Vagina (tissue), 2 donors: ENCODE results near the gene DNASE1L2.

Source experiments
- CTCF ChIP-seq, 3 experiments: fragments of 450-650 bp in 2 of 3; fragments of 200-600 bp in 1 of 3; sonication (generic) in 1 of 3; IDR thresholded peaks; one replicate each; pipeline ENCODE4 v1.5.1; 2017 to 2019; ENCODE audit warnings: antibody characterized with exemption in 3 of 3, mild to moderate bottlenecking in 2 of 3, moderate library complexity in 2 of 3
- POLR2A ChIP-seq, 2 donors: fragments of 450-650 bp; IDR thresholded peaks; one replicate each; pipeline ENCODE4 v1.6.1; 2017; ENCODE audit warnings: antibody characterized with exemption in 2 of 2, mild to moderate bottlenecking in 2 of 2, moderate library complexity in 2 of 2

DNA sequence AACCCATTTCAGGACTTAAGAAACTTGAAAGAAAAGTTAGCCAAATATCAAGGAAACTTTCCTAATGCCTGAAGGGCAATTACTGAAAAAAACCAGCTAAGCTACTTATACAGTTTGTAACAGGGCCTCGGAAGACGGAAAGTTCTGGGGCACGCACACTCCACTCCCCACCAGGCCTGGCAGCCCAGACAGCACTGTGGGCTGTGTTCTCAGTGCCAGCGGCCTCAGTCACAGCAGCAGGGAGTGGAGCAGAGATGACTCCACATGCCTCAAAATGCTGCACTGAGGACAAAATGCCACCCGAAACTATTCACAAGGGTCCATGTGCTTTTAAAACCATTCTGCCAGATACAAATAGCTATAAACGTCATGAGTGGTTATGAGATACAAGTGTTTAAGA, 21.5 kb downstream of the DNASE1L2 start:
- TF ChIP-seq POLR2A (IDR thresholded peaks at IDR 0.05) (no peak), CTCF (IDR thresholded peaks at IDR 0.05) (no peak)
